NT2/D1 (cell line): ENCODE data around the gene PDLIM7.

Source experiments
- SUZ12 ChIP-seq: IDR thresholded peaks from 2 replicates; pipeline ENCODE4 v1.6.1; 2011; ENCODE audit not compliant: insufficient read length, insufficient read depth; ENCODE audit errors: extremely low read depth
- YY1 ChIP-seq: IDR thresholded peaks from 2 replicates; pipeline ENCODE4 v1.6.1; 2011; ENCODE audit not compliant: insufficient read length, insufficient read depth
- ZNF274 ChIP-seq: IDR thresholded peaks from 2 replicates; pipeline ENCODE4 v1.6.1; 2011; ENCODE audit warnings: mild to moderate bottlenecking, low read depth, low read length

DNA sequence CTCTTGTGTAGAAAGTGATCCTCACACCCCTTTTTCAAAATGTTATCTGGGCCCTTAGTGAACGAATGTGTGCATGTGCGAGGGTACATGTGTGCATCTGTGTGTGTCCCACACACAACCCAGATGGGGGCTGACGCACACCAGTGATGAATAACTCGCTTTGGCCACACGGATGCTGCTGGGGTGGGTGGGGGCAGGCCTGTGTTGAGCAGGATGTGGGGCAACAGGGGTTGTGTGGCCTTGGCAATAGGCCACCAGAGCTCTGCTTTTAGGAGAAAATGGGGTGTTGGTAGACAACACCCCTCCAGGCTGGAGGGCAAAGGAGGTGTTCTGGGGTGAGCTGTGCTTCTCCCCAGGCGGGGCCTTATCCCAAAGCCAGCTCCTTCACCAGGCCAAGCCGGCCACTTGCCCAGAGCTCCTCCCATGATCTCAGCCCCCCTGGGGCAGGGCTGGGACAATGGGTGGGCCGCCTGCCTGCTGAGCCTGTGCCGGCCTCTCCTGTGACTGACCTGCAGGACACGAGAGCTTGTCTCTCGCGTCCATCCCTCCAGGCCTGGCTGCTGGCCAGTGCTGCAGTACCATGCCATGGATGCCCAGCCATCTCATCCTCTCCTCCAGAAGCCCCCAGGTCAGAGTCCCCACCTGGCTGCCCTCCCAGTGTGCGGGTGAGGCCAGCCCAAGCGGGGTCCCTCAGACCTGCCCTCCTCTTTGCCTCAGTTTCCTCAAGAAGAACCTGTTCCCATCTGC is 25.6 kb downstream of the PDLIM7 start:
- TF ChIP-seq ZNF274 (no peak), SUZ12 (no peak), YY1 (no peak)
